HepG2 (cell line): Measurements from ENCODE around the gene CDNF. TPM values are rescaled to one million over a fixed set of nuclear protein-coding genes. Genes with fewer than 3 reads are reported as not detected.

Experiments
- ATAC-seq: fragments of 200-7000 bp; cut with Tn5 transposase; 3 replicates; pipeline ENCODE4 v1.9.1; 2020; ENCODE audit warnings: mild to moderate bottlenecking, moderate library complexity
- BruUV-seq: library from RNA; stranded (reverse); fragments of 400-500 nt; replicated peaks from 2 replicates; lab custom pipeline; 2021; lab: Mats Ljungman, UMichigan
- CTCF ChIA-PET: fragments of 300-600 bp; formaldehyde crosslinking; extraction: SDS; loops from one replicate; lab custom pipeline; 2021; ENCODE audit warnings: low total read pairs, inconsistent platforms, low intra/inter-chr PET ratio; lab: Yijun Ruan, JAX
- POLR2A ChIA-PET: fragments of 350-600 bp; sonication (Branson Sonifier 250); formaldehyde crosslinking; loops from one replicate; lab custom pipeline; 2020; ENCODE audit warnings: antibody characterized with exemption, inconsistent platforms; lab: Yijun Ruan, JAX
- DNase-seq: peaks from one replicate; pipeline ENCODE4 v3.0.0-alpha.2; 2015; ENCODE audit warnings: low spot score
- FAIRE-seq: peaks from 3 replicates; lab custom pipeline; 2011; peaks lifted over from hg19 to GRCh38; lab: Jason Lieb, UNC
- H2AFZ ChIP-seq: one replicate; pipeline ENCODE4 v1.6.1; 2011; ENCODE audit warnings: low read length, inconsistent platforms
- H3K27ac ChIP-seq: fragments of 300-600 bp; 3 replicates; pipeline ENCODE4 v1.8.0; 2011; ENCODE audit warnings: mixed run types, mild to moderate bottlenecking, mixed read lengths, low read length, inconsistent platforms; ENCODE audit not compliant: insufficient read depth; ENCODE audit errors: extremely low read length
- H3K27me3 ChIP-seq, 2 experiments: fragments of 200-600 bp in 1 of 2; 2 replicates in 1 of 2; 3 replicates in 1 of 2; pipeline versions ENCODE4 v1.6.0 to v1.8.0; 2011; ENCODE audit warnings: low read length in 2 of 2, mild to moderate bottlenecking in 2 of 2, moderate library complexity in 2 of 2, inconsistent platforms in 1 of 2; ENCODE audit not compliant: insufficient read depth in 2 of 2, control insufficient read depth in 1 of 2
- H3K36me3 ChIP-seq, 2 experiments: fragments of 200-600 bp in 1 of 2; replicated peaks in 1 of 2; 2 replicates in 1 of 2; 3 replicates in 1 of 2; pipeline versions ENCODE4 v1.5.1 to v1.8.0; 2011; ENCODE audit warnings: low read length in 2 of 2, inconsistent platforms in 1 of 2; ENCODE audit not compliant: insufficient read depth in 2 of 2, control insufficient read depth in 1 of 2
- H3K4me1 ChIP-seq: 2 replicates; pipeline ENCODE4 v1.5.1; 2012; ENCODE audit warnings: low read length, inconsistent platforms; ENCODE audit not compliant: insufficient read depth
- H3K4me2 ChIP-seq: 2 replicates; pipeline ENCODE4 v1.6.0; 2011; ENCODE audit warnings: low read depth, low read length, inconsistent platforms
- H3K4me3 ChIP-seq, 3 experiments: fragments of 200-600 bp in 1 of 3; sonication (generic), shearing (Covaris generic) in 1 of 3; replicated peaks in 1 of 3; 2 replicates each; pipeline ENCODE4 v1.5.1; 2011 to 2016; ENCODE audit warnings: low read length in 3 of 3, inconsistent platforms in 2 of 3, low read depth in 2 of 3, mild to moderate bottlenecking in 2 of 3, control low read depth in 1 of 3, mixed read lengths in 1 of 3; ENCODE audit not compliant: insufficient read depth in 1 of 3
- H3K79me2 ChIP-seq: one replicate; pipeline ENCODE4 v1.6.1; 2011; ENCODE audit warnings: low read length, inconsistent platforms; ENCODE audit not compliant: insufficient read depth
- H3K9ac ChIP-seq: 2 replicates; pipeline ENCODE4 v1.6.0; 2011; ENCODE audit warnings: mild to moderate bottlenecking, low read depth, low read length, inconsistent platforms; ENCODE audit not compliant: insufficient read depth
- H3K9me3 ChIP-seq: 2 replicates; pipeline ENCODE4 v1.5.1; 2012; ENCODE audit warnings: mild to moderate bottlenecking, low read length
- H4K20me1 ChIP-seq: 2 replicates; pipeline ENCODE4 v1.6.0; 2011; ENCODE audit warnings: inconsistent platforms, mild to moderate bottlenecking, low read length, moderate library complexity; ENCODE audit not compliant: insufficient read depth
- CEBPB ChIP-seq: IDR thresholded peaks from 2 replicates; pipeline ENCODE4 v1.6.1; 2011; ENCODE audit warnings: low read depth, low read length, improper control_type of control experiment, borderline replicate concordance
- DMAP1 ChIP-seq: IDR thresholded peaks from 2 replicates; pipeline ENCODE4 v1.6.1; 2016
- GMEB1 ChIP-seq: sonication (generic); formaldehyde crosslinking; IDR thresholded peaks from 2 replicates; pipeline ENCODE4 v1.5.1; 2020; ENCODE audit warnings: missing genetic modification reagents, mild to moderate bottlenecking, borderline replicate concordance
- WGBS: methylation state at CpG from one replicate; pipeline ENCODE4 v1.1.6; 2017; ENCODE audit warnings: low lambda C conversion rate; 5-methylcytosine and 5-hydroxymethylcytosine counted together
- in situ Hi-C: cut with HindIII; loops from 2 replicates; pipeline ENCODE4 v1.10.0; 2017; ENCODE audit warnings: low pct_unique_long_range_greater_than_20kb; ENCODE audit not compliant: extremely low pct_ligation_motif_present
- intact Hi-C: fragments of 100-400 bp; cut with micrococcal nuclease; formaldehyde crosslinking; loops from one replicate; pipeline ENCODE4 v1.10.0; 2022; ENCODE audit not compliant: unreplicated experiment
- polyA plus RNA-seq, 8 experiments: library from polyadenylated mRNA; depleted of rRNA in 3 of 8; stranded (reverse) in 7 of 8; unstranded in 1 of 8; fragments of >200 nt; fragmentation: Illumina TruSeq in 4 of 8; extraction: Trizol in 4 of 8; gene quantifications; 2 replicates each; pipeline versions ENCODE4 v1.2.1 to v1.2.3, GENCODE V29; 2011 to 2016; ENCODE audit warnings: low read depth in 4 of 8, missing spikeins in 1 of 8, mixed read lengths in 1 of 8; ENCODE audit not compliant: insufficient read depth in 1 of 8
- total RNA-seq, 5 experiments: library from RNA; depleted of rRNA; stranded (reverse); fragments of >200 nt; fragmentation: Illumina TruSeq; extraction: Trizol; gene quantifications; 2 replicates each; pipeline ENCODE4 v1.2.3, GENCODE V29; 2016; ENCODE audit warnings: low read depth in 1 of 5

Gene CDNF
- total and polyA plus RNA-seq, 2 of the 13 experiments (the other 11 are each of a cell fraction or from before 2014, with no cell fraction given) = 0.29 to 0.33 TPM

- no peak overlapping the region for H2AFZ ChIP-seq
- ChIA-PET POLR2A (no interaction called here), CTCF (no interaction called here)
- H3K4me2 ChIP-seq = no peak overlapping the region
- no peaks in the 10 kb centered on the region for H3K4me1 ChIP-seq
- TF ChIP-seq GMEB1 (CRISPR knock-in tag) = no peak
- ATAC-seq = no peak
- 51% methylated on average over 10 of the region's 10 CpGs for WGBS
- intact Hi-C loops = no loop called here
- H4K20me1 ChIP-seq = no peaks in the 10 kb centered on the region
- H3K27ac ChIP-seq = no peak overlapping the region
- H3K36me3 ChIP-seq = no peaks in the 10 kb centered on the region
- no TSS peak for BruUV-seq
- in situ Hi-C loops = no loop called here
- no peak overlapping the region for H3K4me3 ChIP-seq
- no peak for DNase-seq
- no peaks in the 10 kb centered on the region for H3K79me2 ChIP-seq
- H3K9me3 ChIP-seq = no peaks in the 10 kb centered on the region
- H3K27me3 ChIP-seq = peaks cover 0 to 26% of the 10 kb centered on the region in 2 experiments; a peak in 3 of 5 replicates
- FAIRE-seq = no peak
- no peak overlapping the region for H3K9ac ChIP-seq
Observed at GRCh38 chr10:14773551-14774213, 64.2 kb downstream of the CDNF start.

GRCh38 chr10:14772399-14772798 lies 65.4 kb downstream of the CDNF start:
- in situ Hi-C loops (no loop called here), intact Hi-C loops (no loop called here)
- Histone ChIP-seq H3K36me3 (no peaks in the 10 kb centered on the region), H3K4me1 (no peaks in the 10 kb centered on the region), H3K4me3 (no peak overlapping the region), H3K27me3 (peaks cover 0 to 28% of the 10 kb centered on the region in 2 experiments; a peak in 3 of 5 replicates), H2AFZ (no peak overlapping the region), H4K20me1 (no peaks in the 10 kb centered on the region), H3K9me3 (no peaks in the 10 kb centered on the region), H3K4me2 (no peak overlapping the region), H3K79me2 (no peaks in the 10 kb centered on the region), H3K27ac (no peak overlapping the region), H3K9ac (no peak overlapping the region)
- no peak for TF ChIP-seq DMAP1 (CRISPR knock-in tag)
- TF ChIP-seq CEBPB = peak; percentile 23; the same call in 1 of the 2 replicates
- no peak for ATAC-seq
- 19% methylated on average over 7 of the region's 7 CpGs for WGBS
- CTCF ChIA-PET = no interaction called here
- no TSS peak for BruUV-seq
- POLR2A ChIA-PET = no interaction called here
- no peak for DNase-seq
- FAIRE-seq = no peak
